Small intestine (tissue), 7 donors: ENCODE measurements around the gene ELOVL5. TPM values are rescaled to one million over a fixed set of nuclear protein-coding genes. Genes with fewer than 3 reads are reported as not detected.

ENCODE experiments used
- DNase-seq, 2 donors: peaks; one replicate each; pipeline versions ENCODE4 v3.0.0 to v3.0.0-alpha.2; 2013
- FAIRE-seq: peaks from 2 replicates; lab custom pipeline; 2012; peaks lifted over from hg19 to GRCh38; lab: Jason Lieb, UNC
- H3K27ac ChIP-seq, 3 donors: one replicate each; pipeline ENCODE4 v1.5.1; 2013; ENCODE audit warnings: low read length in 2 of 3, mild to moderate bottlenecking in 2 of 3, control low read depth in 1 of 3, inconsistent platforms in 1 of 3, low read depth in 1 of 3, moderate library complexity in 1 of 3
- H3K27me3 ChIP-seq, 3 donors: one replicate each; pipeline ENCODE4 v1.6.1; 2013; ENCODE audit warnings: low read length in 3 of 3, inconsistent platforms in 1 of 3; ENCODE audit not compliant: control insufficient read depth in 3 of 3, insufficient read depth in 3 of 3
- H3K36me3 ChIP-seq, 3 donors: one replicate each; pipeline ENCODE4 v1.6.1; 2013; ENCODE audit warnings: low read length in 3 of 3, inconsistent platforms in 1 of 3, low read depth in 1 of 3, mild to moderate bottlenecking in 1 of 3, moderate library complexity in 1 of 3; ENCODE audit not compliant: control insufficient read depth in 3 of 3, insufficient read depth in 2 of 3
- H3K4me1 ChIP-seq, 3 donors: one replicate each; pipeline ENCODE4 v1.6.1; 2013; ENCODE audit warnings: low read length in 2 of 3, inconsistent platforms in 1 of 3, low read depth in 1 of 3, mild to moderate bottlenecking in 1 of 3, moderate library complexity in 1 of 3; ENCODE audit not compliant: control insufficient read depth in 3 of 3, insufficient read depth in 2 of 3
- H3K4me3 ChIP-seq, 3 donors: one replicate each; pipeline ENCODE4 v1.5.1; 2013; ENCODE audit warnings: low read length in 3 of 3, control low read depth in 1 of 3, inconsistent platforms in 1 of 3, low read depth in 1 of 3, mild to moderate bottlenecking in 1 of 3, moderate library complexity in 1 of 3
- H3K9me3 ChIP-seq, 2 donors: one replicate each; pipeline ENCODE4 v1.6.1; 2013; ENCODE audit warnings: low read depth in 1 of 2, low read length in 1 of 2; ENCODE audit not compliant: control insufficient read depth in 2 of 2, insufficient read depth in 1 of 2
- whole genome bisulfite sequencing, 3 donors: extraction: QIAGEN DNeasy Blood & Tissue Kit; methylation state at CpG; one replicate each; pipeline ENCODE4 v1.1.7; 2013; 5-methylcytosine and 5-hydroxymethylcytosine counted together
- polyA plus RNA-seq, 4 donors: library from polyadenylated mRNA; stranded (reverse) in 3 of 4; unstranded in 1 of 4; fragments of 200-250 nt in 3 of 4; fragments of 120-200 nt in 1 of 4; gene quantifications; one replicate each; pipeline versions ENCODE4 v1.2.1 to v1.2.3, GENCODE V29; 2013
- donor health status: healthy with polysubstance abuse.
- donor health status: control.
- donor health status: control.
- donor health status: Bipolar disorder and iron deficiency.
- donor health status: healthy.

ELOVL5 gene
- polyA plus RNA-seq, 4 donors = 6.3 to 37.0 (median 22.6) TPM

DNA sequence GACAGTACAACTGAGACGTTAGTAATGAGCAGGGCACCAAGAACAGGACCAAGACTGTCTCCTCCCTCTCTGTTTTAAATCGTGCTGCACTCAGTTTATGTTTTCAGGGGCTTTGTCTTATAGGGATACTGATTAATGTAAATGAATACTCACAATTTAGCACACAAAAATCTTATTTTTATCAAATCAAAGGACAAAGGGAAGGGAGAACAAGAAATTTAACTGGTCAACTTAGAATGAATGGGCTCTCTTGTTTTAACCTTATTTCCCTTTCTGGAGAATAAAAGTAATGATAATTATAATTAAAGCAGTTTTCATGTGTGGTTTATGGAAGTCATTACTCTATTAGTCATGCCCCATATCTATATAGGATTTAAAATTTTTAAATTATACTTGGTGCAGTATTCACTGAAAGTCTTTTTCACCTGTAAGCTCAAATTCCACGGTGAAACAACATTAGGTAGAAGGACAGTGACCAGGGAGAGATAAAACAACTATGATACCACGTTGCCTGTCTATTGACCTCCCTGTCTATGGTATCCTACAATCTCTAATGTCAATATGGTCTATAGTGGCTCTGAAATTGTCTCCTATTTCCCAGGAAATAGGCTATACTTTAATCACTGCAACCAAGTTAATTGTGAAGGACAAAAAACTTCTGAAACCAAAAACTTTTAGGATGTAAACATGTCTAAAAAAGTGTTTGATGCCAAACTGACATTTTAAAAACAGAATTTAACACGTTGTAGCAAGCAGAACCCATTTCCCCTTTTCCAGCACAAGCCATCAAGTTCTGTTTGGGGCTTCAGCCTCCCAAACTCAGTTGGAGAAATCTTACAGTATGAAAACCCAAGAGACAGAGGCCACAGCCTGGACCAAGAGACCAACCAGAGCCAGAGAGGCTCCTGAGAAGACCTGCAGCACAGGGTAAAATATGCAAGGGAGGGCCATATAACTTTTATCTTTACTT is 15.0 kb downstream of the ELOVL5 start:
- DNase-seq = no peak
- Histone ChIP-seq H3K4me1 (peaks cover 2 to 14% (median 9%) of the 10 kb centered on the region in 3 donors), H3K36me3 (peaks cover 0 to 4% (median 0%) of the 10 kb centered on the region in 3 donors), H3K4me3 (no peak overlapping the region), H3K27me3 (no peaks in the 10 kb centered on the region), H3K27ac (peak overlapping the region in 1 of 3 donors; percentile 47), H3K9me3 (no peaks in the 10 kb centered on the region)
- FAIRE-seq = no peak
- 64 to 67% (median 67%) methylated on average over 5 of the region's 5 CpGs for WGBS, 3 donors

DNA sequence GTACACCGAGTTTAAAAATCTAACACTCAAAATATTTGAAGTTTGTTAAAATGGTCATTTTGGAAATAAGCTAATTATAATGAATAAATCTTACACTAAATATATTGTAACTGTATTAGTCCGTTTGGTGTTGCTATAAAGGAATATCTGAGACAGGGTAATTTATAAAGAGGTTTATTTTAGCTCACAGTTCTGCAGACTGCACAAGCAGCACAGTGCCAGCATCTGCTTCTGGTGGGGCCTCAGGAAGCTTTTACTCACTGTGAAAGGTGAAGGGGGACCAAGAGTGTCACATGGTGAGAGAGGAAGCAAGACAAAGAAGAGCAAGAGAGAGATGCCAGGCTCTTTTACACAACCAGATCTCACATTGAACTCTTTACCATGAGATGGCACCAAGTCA is 17.1 kb downstream of the ELOVL5 start:
- 88 to 97% (median 94%) methylated on average over 2 of the region's 2 CpGs for WGBS, 3 donors
- H3K9me3 ChIP-seq = no peaks in the 10 kb centered on the region

GRCh38 chr6:53330137-53330536 is 18.6 kb downstream of the ELOVL5 start:
- DNase-seq (no peak), FAIRE-seq (no peak)
- Histone ChIP-seq H3K27me3 (no peaks in the 10 kb centered on the region), H3K36me3 (peaks cover 0 to 2% (median 0%) of the 10 kb centered on the region in 3 donors), H3K4me1 (peaks cover 0 to 4% (median 3%) of the 10 kb centered on the region in 3 donors), H3K27ac (no peak overlapping the region), H3K9me3 (no peaks in the 10 kb centered on the region), H3K4me3 (no peak overlapping the region)
- WGBS, 3 donors = 70 to 78% (median 76%) methylated on average over 1 of the region's 1 CpG

More for the DNA sequence above, 17.1 kb downstream of the ELOVL5 start:
- no peak for FAIRE-seq
- Histone ChIP-seq H3K4me1 (peaks cover 0 to 4% (median 3%) of the 10 kb centered on the region in 3 donors), H3K4me3 (no peak overlapping the region), H3K27me3 (no peaks in the 10 kb centered on the region), H3K27ac (no peak overlapping the region), H3K36me3 (peaks cover 0 to 2% (median 0%) of the 10 kb centered on the region in 3 donors)
- no peak for DNase-seq

GRCh38 chr6:53328375-53328774 is 20.4 kb downstream of the ELOVL5 start:
- H3K9me3 ChIP-seq = no peaks in the 10 kb centered on the region
- H3K4me1 ChIP-seq = peaks cover 0 to 4% (median 0%) of the 10 kb centered on the region in 3 donors
- peaks cover 0 to 2% (median 0%) of the 10 kb centered on the region in 3 donors for H3K36me3 ChIP-seq
- no peak for DNase-seq
- no peak overlapping the region for H3K4me3 ChIP-seq
- no peaks in the 10 kb centered on the region for H3K27me3 ChIP-seq
- no peak overlapping the region for H3K27ac ChIP-seq
- no peak for FAIRE-seq

DNA sequence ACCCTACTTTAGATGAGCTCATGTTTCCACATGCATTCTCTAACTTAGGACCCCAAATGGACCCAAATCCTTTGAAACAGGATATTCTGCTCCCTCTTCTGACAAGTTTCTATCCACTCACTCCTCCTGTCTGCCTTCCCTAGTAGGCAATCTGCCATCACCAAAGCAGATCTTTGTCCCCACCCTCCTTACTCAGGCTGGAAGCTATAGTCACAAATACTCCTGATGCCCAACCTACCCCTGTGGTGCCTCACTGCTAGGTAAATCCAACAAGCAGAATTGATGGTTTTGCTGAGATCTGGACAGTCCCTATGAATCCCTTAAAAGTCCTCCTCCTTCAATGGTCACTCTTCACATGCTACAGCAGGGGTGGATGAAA is 21.7 kb downstream of the ELOVL5 start:
- H3K36me3 ChIP-seq = no peaks in the 10 kb centered on the region
- H3K9me3 ChIP-seq = no peaks in the 10 kb centered on the region
- H3K4me3 ChIP-seq = no peak overlapping the region
- FAIRE-seq = no peak
- no peak for DNase-seq
- H3K27ac ChIP-seq = no peak overlapping the region
- H3K4me1 ChIP-seq = peaks cover 0 to 8% (median 0%) of the 10 kb centered on the region in 3 donors
- no peaks in the 10 kb centered on the region for H3K27me3 ChIP-seq

- H3K4me1 ChIP-seq = peaks cover 0 to 8% (median 0%) of the 10 kb centered on the region in 3 donors
- no peak for DNase-seq
These were observed 22.3 kb downstream of the ELOVL5 start for GRCh38 chr6:53326372-53327016.

DNA sequence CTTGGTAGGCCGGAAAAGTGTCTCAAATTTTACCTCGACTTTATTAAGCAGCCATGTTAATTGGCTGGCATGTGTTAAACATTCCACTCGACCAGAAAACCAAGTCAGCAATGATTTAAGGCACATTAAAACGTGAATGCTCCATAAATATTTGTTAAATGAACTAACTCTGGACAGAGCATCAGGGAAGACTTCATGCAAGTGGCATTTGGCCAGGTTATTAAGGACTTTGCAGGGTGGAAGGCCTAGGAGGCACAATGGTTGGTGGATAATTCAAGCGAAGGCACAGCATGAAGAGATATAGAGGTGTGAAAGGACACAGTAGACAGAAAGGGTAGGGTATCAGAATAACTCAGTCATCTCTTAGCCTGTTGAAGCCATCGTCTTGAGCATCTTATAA is 23.0 kb downstream of the ELOVL5 start:
- WGBS, 3 donors = 78 to 89% (median 85%) methylated on average over 6 of the region's 6 CpGs
- Histone ChIP-seq H3K27ac (no peak overlapping the region), H3K36me3 (no peaks in the 10 kb centered on the region), H3K9me3 (no peaks in the 10 kb centered on the region), H3K27me3 (no peaks in the 10 kb centered on the region), H3K4me1 (peaks cover 0 to 8% (median 0%) of the 10 kb centered on the region in 3 donors), H3K4me3 (no peak overlapping the region)
- FAIRE-seq = no peak
- DNase-seq = no peak

More at GRCh38 chr6:53326372-53327016, 22.3 kb downstream of the ELOVL5 start:
- FAIRE-seq = no peak
- Histone ChIP-seq H3K4me3 (no peak overlapping the region), H3K27me3 (no peaks in the 10 kb centered on the region), H3K27ac (no peak overlapping the region), H3K9me3 (no peaks in the 10 kb centered on the region), H3K36me3 (no peaks in the 10 kb centered on the region)
- WGBS, 3 donors = 80 to 89% (median 82%) methylated on average over 11 of the region's 11 CpGs

- H3K27ac ChIP-seq = peak overlapping the region in 1 of 3 donors; percentile 46
These were observed 26.3 kb downstream of the ELOVL5 start for GRCh38 chr6:53322188-53323029.

More at GRCh38 chr6:53322188-53323029, 26.3 kb downstream of the ELOVL5 start:
- H3K27me3 ChIP-seq = no peaks in the 10 kb centered on the region
- WGBS, 3 donors = 65 to 79% (median 78%) methylated on average over 8 of the region's 8 CpGs
- no peaks in the 10 kb centered on the region for H3K36me3 ChIP-seq
- no peaks in the 10 kb centered on the region for H3K9me3 ChIP-seq
- H3K4me1 ChIP-seq = peaks cover 0 to 7% (median 0%) of the 10 kb centered on the region in 3 donors
- FAIRE-seq (no peak), DNase-seq (no peak)
- no peak overlapping the region for H3K4me3 ChIP-seq
